OCI-LY1 (cell line): ENCODE results near the gene TCL1B.
"Not testable (repeated sequence)": the region's sequence is repeated elsewhere in the genome, so short reads cannot be mapped to it uniquely, and the experiment has no call there.

Source experiments
- H2AFZ ChIP-seq: fragments of 200-600 bp; sonication (generic), shearing (Covaris generic); 2 replicates; pipeline ENCODE4 v1.6.0; 2014; ENCODE audit warnings: antibody characterized with exemption, mild to moderate bottlenecking, low read length
- H3F3A ChIP-seq: fragments of 200-600 bp; sonication (generic), shearing (Covaris generic); 2 replicates; pipeline ENCODE4 v1.6.0; 2014; ENCODE audit warnings: mild to moderate bottlenecking, antibody characterized with exemption, low read length, moderate library complexity; ENCODE audit not compliant: insufficient read depth
- H3K27ac ChIP-seq: fragments of 200-600 bp; sonication (generic); 2 replicates; pipeline ENCODE4 v1.5.1; 2014; ENCODE audit warnings: low read length, mixed run types, mild to moderate bottlenecking, low read depth; ENCODE audit not compliant: poor library complexity, severe bottlenecking
- H3K27me3 ChIP-seq: fragments of 200-600 bp; sonication (generic); 2 replicates; pipeline ENCODE4 v1.6.0; 2014; ENCODE audit warnings: antibody characterized with exemption, mild to moderate bottlenecking, low read length, moderate library complexity; ENCODE audit not compliant: insufficient read depth
- H3K36me3 ChIP-seq: fragments of 200-600 bp; sonication (generic); 2 replicates; pipeline ENCODE4 v1.6.1; 2014; ENCODE audit warnings: mild to moderate bottlenecking, antibody characterized with exemption, low read length, moderate library complexity, mixed read lengths; ENCODE audit not compliant: insufficient read depth
- H3K4me1 ChIP-seq: fragments of 200-600 bp; sonication (generic); 2 replicates; pipeline ENCODE4 v1.5.1; 2014; ENCODE audit warnings: mild to moderate bottlenecking, low read length, moderate library complexity; ENCODE audit not compliant: insufficient read depth, severe bottlenecking
- H3K4me2 ChIP-seq: fragments of 200-600 bp; sonication (generic), shearing (Covaris generic); 2 replicates; pipeline ENCODE4 v1.6.1; 2014; ENCODE audit warnings: low read length
- H3K4me3 ChIP-seq: fragments of 200-600 bp; sonication (generic); 2 replicates; pipeline ENCODE4 v1.5.1; 2014; ENCODE audit warnings: low read length, low read depth, mild to moderate bottlenecking, mixed read lengths; ENCODE audit not compliant: poor library complexity, severe bottlenecking
- H3K79me2 ChIP-seq: fragments of 200-600 bp; shearing (Covaris generic); 2 replicates; pipeline ENCODE4 v1.6.1; 2016; ENCODE audit warnings: mixed run types, low read length, mixed read lengths; ENCODE audit not compliant: insufficient read depth
- H3K9ac ChIP-seq: fragments of 200-600 bp; sonication (generic), shearing (Covaris generic); 2 replicates; pipeline ENCODE4 v1.6.1; 2014; ENCODE audit warnings: mild to moderate bottlenecking, low read length, mixed read lengths
- H3K9me2 ChIP-seq: fragments of 200-600 bp; sonication (generic), shearing (Covaris generic); 2 replicates; pipeline ENCODE4 v1.6.1; 2014; ENCODE audit warnings: low read depth, mild to moderate bottlenecking, low read length, mixed read lengths
- H3K9me3 ChIP-seq: fragments of 200-600 bp; shearing (Covaris generic); 2 replicates; pipeline ENCODE4 v1.6.1; 2014; ENCODE audit warnings: low read length, mixed read lengths
- H4K20me1 ChIP-seq: fragments of 200-600 bp; sonication (generic), shearing (Covaris generic); 2 replicates; pipeline ENCODE4 v1.6.0; 2016; ENCODE audit warnings: mild to moderate bottlenecking, low read length; ENCODE audit not compliant: insufficient read depth
- EZH2 ChIP-seq: fragments of 200-600 bp; sonication (generic), shearing (Covaris generic); IDR thresholded peaks from 2 replicates; pipeline ENCODE4 v1.8.0; 2017; ENCODE audit warnings: borderline replicate concordance, mixed run types, mild to moderate bottlenecking, antibody characterized with exemption, low read length, moderate library complexity, mixed read lengths
- TF ChIP-seq, protein P1 (sequence below): fragments of 200-600 bp; sonication (generic), shearing (Covaris generic); IDR thresholded peaks from 2 replicates; pipeline ENCODE4 v1.5.1; 2017; ENCODE audit warnings: mild to moderate bottlenecking, antibody characterized with exemption, low read length, moderate library complexity, mixed read lengths

The TCL1B gene

GRCh38 chr14:95725685-95726336 lies 39.6 kb downstream of the TCL1B start:
- Histone ChIP-seq H3K4me2 (no peak overlapping the region), H3K36me3 (no peaks in the 10 kb centered on the region; the same call in 1 of the 2 replicates), H3K9me3 (no peaks in the 10 kb centered on the region; the same call in 1 of the 2 replicates), H3K27me3 (no peaks in the 10 kb centered on the region), H3F3A (no peaks in the 10 kb centered on the region), H4K20me1 (no peaks in the 10 kb centered on the region), H3K9ac (no peak overlapping the region), H3K9me2 (no peaks in the 10 kb centered on the region), H3K79me2 (no peaks in the 10 kb centered on the region), H3K4me3 (no peak overlapping the region), H3K27ac (no peak overlapping the region), H2AFZ (no peak overlapping the region), H3K4me1 (no peaks in the 10 kb centered on the region)
- TF ChIP-seq, protein P1, sequence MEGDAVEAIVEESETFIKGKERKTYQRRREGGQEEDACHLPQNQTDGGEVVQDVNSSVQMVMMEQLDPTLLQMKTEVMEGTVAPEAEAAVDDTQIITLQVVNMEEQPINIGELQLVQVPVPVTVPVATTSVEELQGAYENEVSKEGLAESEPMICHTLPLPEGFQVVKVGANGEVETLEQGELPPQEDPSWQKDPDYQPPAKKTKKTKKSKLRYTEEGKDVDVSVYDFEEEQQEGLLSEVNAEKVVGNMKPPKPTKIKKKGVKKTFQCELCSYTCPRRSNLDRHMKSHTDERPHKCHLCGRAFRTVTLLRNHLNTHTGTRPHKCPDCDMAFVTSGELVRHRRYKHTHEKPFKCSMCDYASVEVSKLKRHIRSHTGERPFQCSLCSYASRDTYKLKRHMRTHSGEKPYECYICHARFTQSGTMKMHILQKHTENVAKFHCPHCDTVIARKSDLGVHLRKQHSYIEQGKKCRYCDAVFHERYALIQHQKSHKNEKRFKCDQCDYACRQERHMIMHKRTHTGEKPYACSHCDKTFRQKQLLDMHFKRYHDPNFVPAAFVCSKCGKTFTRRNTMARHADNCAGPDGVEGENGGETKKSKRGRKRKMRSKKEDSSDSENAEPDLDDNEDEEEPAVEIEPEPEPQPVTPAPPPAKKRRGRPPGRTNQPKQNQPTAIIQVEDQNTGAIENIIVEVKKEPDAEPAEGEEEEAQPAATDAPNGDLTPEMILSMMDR: no peak
- no peak for TF ChIP-seq EZH2

DNA sequence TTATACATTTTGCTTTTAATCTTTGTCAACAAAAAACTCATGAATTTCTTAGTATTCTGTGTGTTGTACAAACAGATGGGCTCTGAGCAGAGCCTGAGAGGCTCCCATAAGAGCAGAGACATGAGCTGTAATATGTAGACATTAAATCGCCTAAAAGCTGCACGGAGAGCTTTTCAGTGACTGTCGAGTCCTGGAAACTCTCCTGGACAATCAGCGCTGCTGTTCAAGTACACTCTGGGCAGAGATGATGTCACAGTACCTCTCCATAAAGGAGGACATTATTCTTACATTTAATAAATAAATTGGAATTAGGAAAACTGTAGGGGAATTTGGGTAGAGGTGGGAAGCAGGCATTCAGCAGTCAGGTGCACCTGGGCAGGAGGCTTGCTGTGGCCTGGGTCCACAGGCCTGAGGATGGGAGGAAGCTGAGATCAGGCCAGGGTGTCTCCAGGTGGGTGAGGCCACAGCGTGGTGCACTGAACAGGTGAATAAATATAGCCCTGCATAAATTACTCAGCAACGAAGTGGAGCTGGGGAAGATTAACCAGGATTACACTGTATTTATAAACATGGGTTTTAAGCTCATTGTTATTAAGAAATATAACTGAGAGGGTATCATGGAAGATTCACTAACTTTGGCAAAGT lies 41.0 kb downstream of the TCL1B start:
- Histone ChIP-seq H3K4me1 (no peaks in the 10 kb centered on the region), H3K4me3 (no peak overlapping the region), H3K36me3 (no peaks in the 10 kb centered on the region; the same call in 1 of the 2 replicates), H3K4me2 (no peak overlapping the region), H2AFZ (no peak overlapping the region), H3K9me2 (no peaks in the 10 kb centered on the region), H3F3A (no peaks in the 10 kb centered on the region), H4K20me1 (no peaks in the 10 kb centered on the region), H3K27ac (no peak overlapping the region), H3K9me3 (no peaks in the 10 kb centered on the region; the same call in 1 of the 2 replicates), H3K27me3 (no peaks in the 10 kb centered on the region), H3K9ac (no peak overlapping the region), H3K79me2 (no peaks in the 10 kb centered on the region)
- TF ChIP-seq, protein P1: no peak
- no peak for TF ChIP-seq EZH2

DNA sequence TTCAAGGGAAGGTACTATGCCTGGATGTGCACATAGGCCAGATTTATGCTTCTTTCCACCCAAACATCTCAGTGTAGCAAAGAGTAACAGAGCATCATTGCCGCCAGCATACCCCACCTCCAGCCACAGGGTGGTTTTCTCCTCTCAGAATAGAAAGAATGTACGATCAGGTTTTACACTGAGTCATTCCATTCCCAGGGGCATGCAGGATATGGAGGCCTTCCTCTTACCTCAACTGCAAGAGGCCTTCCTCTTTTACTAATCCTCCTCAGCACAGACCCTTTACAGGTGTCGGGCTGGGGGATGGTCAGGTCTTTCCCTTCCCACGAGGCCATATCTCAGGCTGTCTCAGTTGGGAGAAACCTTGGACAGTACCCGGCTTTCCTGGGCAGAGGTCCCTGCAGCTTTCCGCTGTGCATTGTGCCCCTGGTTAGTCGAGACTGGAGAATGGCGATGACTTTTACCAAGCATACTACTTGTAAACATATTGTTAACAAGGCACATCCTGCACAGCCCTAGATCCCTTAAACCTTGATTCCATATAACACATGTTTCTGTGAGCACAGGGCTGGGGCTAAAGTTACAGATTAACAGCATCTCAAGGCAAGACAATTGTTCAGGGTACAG lies 43.3 kb downstream of the TCL1B start:
- not testable (repeated sequence) for H4K20me1 ChIP-seq

More for the DNA sequence above, 43.3 kb downstream of the TCL1B start:
- not testable (repeated sequence) for H3K4me2 ChIP-seq, H3K27ac ChIP-seq, H3K9me2 ChIP-seq, H3K4me3 ChIP-seq, H3K36me3 ChIP-seq, H3F3A ChIP-seq, H2AFZ ChIP-seq, H3K9me3 ChIP-seq, H3K4me1 ChIP-seq, H3K27me3 ChIP-seq, H3K79me2 ChIP-seq, H3K9ac ChIP-seq
